ENCODE results near the gene ZC3H7A. TPM values are rescaled to one million over a fixed set of nuclear protein-coding genes. Genes with fewer than 3 reads are reported as not detected.

ZC3H7A gene
- total RNA-seq, 1 experiment from 2014 or later, result 45.9 TPM

GRCh38 chr16:11756248-11756647 is 40.8 kb downstream of the ZC3H7A start (continued):
- TF ChIP-seq E2F1 (CRISPR knock-in tag; IDR thresholded peaks at IDR 0.05) (no peak), CTCF (IDR thresholded peaks at IDR 0.05) (no peak)
- TF ChIP-seq, protein P1, sequence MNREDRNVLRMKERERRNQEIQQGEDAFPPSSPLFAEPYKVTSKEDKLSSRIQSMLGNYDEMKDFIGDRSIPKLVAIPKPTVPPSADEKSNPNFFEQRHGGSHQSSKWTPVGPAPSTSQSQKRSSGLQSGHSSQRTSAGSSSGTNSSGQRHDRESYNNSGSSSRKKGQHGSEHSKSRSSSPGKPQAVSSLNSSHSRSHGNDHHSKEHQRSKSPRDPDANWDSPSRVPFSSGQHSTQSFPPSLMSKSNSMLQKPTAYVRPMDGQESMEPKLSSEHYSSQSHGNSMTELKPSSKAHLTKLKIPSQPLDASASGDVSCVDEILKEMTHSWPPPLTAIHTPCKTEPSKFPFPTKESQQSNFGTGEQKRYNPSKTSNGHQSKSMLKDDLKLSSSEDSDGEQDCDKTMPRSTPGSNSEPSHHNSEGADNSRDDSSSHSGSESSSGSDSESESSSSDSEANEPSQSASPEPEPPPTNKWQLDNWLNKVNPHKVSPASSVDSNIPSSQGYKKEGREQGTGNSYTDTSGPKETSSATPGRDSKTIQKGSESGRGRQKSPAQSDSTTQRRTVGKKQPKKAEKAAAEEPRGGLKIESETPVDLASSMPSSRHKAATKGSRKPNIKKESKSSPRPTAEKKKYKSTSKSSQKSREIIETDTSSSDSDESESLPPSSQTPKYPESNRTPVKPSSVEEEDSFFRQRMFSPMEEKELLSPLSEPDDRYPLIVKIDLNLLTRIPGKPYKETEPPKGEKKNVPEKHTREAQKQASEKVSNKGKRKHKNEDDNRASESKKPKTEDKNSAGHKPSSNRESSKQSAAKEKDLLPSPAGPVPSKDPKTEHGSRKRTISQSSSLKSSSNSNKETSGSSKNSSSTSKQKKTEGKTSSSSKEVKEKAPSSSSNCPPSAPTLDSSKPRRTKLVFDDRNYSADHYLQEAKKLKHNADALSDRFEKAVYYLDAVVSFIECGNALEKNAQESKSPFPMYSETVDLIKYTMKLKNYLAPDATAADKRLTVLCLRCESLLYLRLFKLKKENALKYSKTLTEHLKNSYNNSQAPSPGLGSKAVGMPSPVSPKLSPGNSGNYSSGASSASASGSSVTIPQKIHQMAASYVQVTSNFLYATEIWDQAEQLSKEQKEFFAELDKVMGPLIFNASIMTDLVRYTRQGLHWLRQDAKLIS (CRISPR knock-in tag; IDR thresholded peaks at IDR 0.05; ENCODE audit: borderline replicate concordance), result no peak

DNA sequence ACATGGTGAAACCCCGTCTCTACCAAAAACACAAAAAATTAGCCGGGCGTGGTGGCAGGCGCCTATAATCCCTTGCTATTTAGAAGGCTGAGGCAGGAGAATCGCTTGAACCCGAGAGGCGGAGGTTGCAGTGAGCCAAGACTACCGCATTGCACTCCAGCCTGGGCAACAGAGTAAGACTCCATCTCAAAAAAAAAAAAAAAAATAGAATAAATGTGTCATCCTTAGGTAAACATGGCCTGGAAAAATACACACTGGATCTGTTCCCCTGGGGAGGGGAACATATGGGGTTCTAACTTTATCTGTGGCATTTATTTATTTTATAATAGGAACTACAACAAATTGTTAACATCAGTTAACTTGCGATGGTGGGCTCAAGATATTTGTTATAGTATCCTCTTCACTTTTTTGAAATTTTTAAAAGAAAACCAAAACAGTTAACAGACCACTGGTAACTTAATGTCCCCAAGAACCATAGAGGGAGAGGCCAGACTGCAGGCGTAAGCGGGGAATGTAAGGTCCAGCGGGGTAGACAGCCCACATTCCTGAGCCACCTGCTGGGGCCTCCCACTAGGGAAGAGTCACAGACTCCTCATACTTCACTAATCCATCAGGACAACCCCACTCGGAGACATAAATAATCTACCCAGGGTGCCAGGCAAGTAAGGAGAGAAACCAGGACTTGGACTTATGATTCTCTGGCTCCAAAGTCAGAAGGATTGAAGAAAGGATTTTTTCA is 41.9 kb downstream of the ZC3H7A start:
- H3K4me3 Mint-ChIP-seq, result no peak overlapping the region
- no peak overlapping the region for H3K27ac Mint-ChIP-seq
- CTCF ChIA-PET, result no interaction called here
- no peak for ATAC-seq
- no peaks in the 10 kb centered on the region for H3K4me1 Mint-ChIP-seq
- no peak for DNase-seq (ENCODE audit: low spot score)
- H3K27me3 Mint-ChIP-seq (ENCODE audit: low read depth), result no peaks in the 10 kb centered on the region
- POLR2A ChIA-PET, result no interaction called here
- H3K36me3 Mint-ChIP-seq, result peaks cover 61% of the 10 kb centered on the region
- no peak for TF ChIP-seq TCF7 (CRISPR knock-in tag; IDR thresholded peaks at IDR 0.05; ENCODE audit: low read depth)
- TF ChIP-seq SOX15 (CRISPR knock-in tag; IDR thresholded peaks at IDR 0.05), result no peak
- TF ChIP-seq OVOL2 (CRISPR knock-in tag; IDR thresholded peaks at IDR 0.05; ENCODE audit: borderline replicate concordance), result no peak
- no peak for TF ChIP-seq ZNF317 (CRISPR knock-in tag; IDR thresholded peaks at IDR 0.05; ENCODE audit: borderline replicate concordance, low read depth)
- TF ChIP-seq GRHL2 (CRISPR knock-in tag; IDR thresholded peaks at IDR 0.05; ENCODE audit: insufficient replicate concordance, severe bottlenecking), result no peak
- TF ChIP-seq, protein P2, sequence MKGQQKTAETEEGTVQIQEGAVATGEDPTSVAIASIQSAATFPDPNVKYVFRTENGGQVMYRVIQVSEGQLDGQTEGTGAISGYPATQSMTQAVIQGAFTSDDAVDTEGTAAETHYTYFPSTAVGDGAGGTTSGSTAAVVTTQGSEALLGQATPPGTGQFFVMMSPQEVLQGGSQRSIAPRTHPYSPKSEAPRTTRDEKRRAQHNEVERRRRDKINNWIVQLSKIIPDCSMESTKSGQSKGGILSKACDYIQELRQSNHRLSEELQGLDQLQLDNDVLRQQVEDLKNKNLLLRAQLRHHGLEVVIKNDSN (CRISPR knock-in tag; IDR thresholded peaks at IDR 0.05), result no peak
- TF ChIP-seq SMAD3 (CRISPR knock-in tag; IDR thresholded peaks at IDR 0.05; ENCODE audit: borderline replicate concordance), result no peak
- TF ChIP-seq, protein P3, sequence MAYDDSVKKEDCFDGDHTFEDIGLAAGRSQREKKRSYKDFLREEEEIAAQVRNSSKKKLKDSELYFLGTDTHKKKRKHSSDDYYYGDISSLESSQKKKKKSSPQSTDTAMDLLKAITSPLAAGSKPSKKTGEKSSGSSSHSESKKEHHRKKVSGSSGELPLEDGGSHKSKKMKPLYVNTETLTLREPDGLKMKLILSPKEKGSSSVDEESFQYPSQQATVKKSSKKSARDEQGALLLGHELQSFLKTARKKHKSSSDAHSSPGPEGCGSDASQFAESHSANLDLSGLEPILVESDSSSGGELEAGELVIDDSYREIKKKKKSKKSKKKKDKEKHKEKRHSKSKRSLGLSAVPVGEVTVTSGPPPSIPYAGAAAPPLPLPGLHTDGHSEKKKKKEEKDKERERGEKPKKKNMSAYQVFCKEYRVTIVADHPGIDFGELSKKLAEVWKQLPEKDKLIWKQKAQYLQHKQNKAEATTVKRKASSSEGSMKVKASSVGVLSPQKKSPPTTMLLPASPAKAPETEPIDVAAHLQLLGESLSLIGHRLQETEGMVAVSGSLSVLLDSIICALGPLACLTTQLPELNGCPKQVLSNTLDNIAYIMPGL (CRISPR knock-in tag; IDR thresholded peaks at IDR 0.05), result no peak
- TF ChIP-seq MXD4 (CRISPR knock-in tag; IDR thresholded peaks at IDR 0.05; ENCODE audit: borderline replicate concordance), result no peak
- TF ChIP-seq ZNF138 (CRISPR knock-in tag; conservative IDR thresholded peaks at IDR 0.05), result no peak
- TF ChIP-seq FOXJ3 (CRISPR knock-in tag; IDR thresholded peaks at IDR 0.05; ENCODE audit: borderline replicate concordance), result no peak
- TF ChIP-seq, protein P4, sequence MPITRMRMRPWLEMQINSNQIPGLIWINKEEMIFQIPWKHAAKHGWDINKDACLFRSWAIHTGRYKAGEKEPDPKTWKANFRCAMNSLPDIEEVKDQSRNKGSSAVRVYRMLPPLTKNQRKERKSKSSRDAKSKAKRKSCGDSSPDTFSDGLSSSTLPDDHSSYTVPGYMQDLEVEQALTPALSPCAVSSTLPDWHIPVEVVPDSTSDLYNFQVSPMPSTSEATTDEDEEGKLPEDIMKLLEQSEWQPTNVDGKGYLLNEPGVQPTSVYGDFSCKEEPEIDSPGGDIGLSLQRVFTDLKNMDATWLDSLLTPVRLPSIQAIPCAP (CRISPR knock-in tag; IDR thresholded peaks at IDR 0.05), result no peak
- no peak for TF ChIP-seq NR2C2 (CRISPR knock-in tag; IDR thresholded peaks at IDR 0.05)
- TF ChIP-seq USF2 (CRISPR knock-in tag; IDR thresholded peaks at IDR 0.05), result no peak
- TF ChIP-seq NFATC4 (CRISPR knock-in tag; IDR thresholded peaks at IDR 0.05), result no peak
- TF ChIP-seq ZNF671 (CRISPR knock-in tag; IDR thresholded peaks at IDR 0.05), result no peak
- no peaks in the 10 kb centered on the region for H3K9me3 Mint-ChIP-seq
